Left lobe of liver (tissue), 2 donors: ENCODE data around the gene CFAP99. TPM values are rescaled to one million over a fixed set of nuclear protein-coding genes. Genes with fewer than 3 reads are reported as not detected.

ENCODE experiments used
- ATAC-seq: fragments of 200-7000 bp; cut with Tn5 transposase; one replicate; pipeline ENCODE4 v1.9.1; 2020; ENCODE audit warnings: mild to moderate bottlenecking, moderate library complexity
- DNase-seq: peaks from one replicate; pipeline ENCODE4 v3.0.0-alpha.2; 2020; ENCODE audit warnings: low spot score
- total RNA-seq: library from RNA; stranded (reverse); gene quantifications from one replicate; pipeline ENCODE4 v1.2.1, GENCODE V29; 2021
- donor health status: DM: no; HTN: no; CAD: no; lungs with moderate emphysema.
- donor health status: DM: no; HTN: yes; CAD: no.

The CFAP99 gene
- total RNA-seq, 1 donor from 2014 or later, result 1.3 TPM

GRCh38 chr4:2409381-2409783, 9.4 kb upstream of the CFAP99 start:
- ATAC-seq (no peak), DNase-seq (no peak)

- ATAC-seq, result no peak
- DNase-seq, result no peak
Measured at GRCh38 chr4:2411786-2412510, 6.8 kb upstream of the CFAP99 start.

- no peak for ATAC-seq
- no peak for DNase-seq
Measured at GRCh38 chr4:2412534-2412884, 6.2 kb upstream of the CFAP99 start.

GRCh38 chr4:2412885-2413716, 5.7 kb upstream of the CFAP99 start:
- ATAC-seq, result peak; percentile 63
- DNase-seq, result no peak

GRCh38 chr4:2413821-2414610, 4.7 kb upstream of the CFAP99 start:
- ATAC-seq, result no peak
- no peak for DNase-seq

- ATAC-seq (no peak), DNase-seq (no peak)
Measured at GRCh38 chr4:2415213-2415612, 3.5 kb upstream of the CFAP99 start.

GRCh38 chr4:2415881-2416563, 2.7 kb upstream of the CFAP99 start:
- DNase-seq, result no peak
- ATAC-seq, result no peak

GRCh38 chr4:2416564-2417225, 2.1 kb upstream of the CFAP99 start:
- no peak for ATAC-seq
- DNase-seq, result no peak

- ATAC-seq (no peak), DNase-seq (no peak)
Measured at GRCh38 chr4:2417226-2417764, 1.5 kb upstream of the CFAP99 start.

GRCh38 chr4:2417765-2418649, 748 bp upstream of the CFAP99 start, which contains the start of gene ZFYVE28:
ZFYVE28 (minus strand) TSS chr4:2418645; CDS start chr4:2418323, 322 bp downstream.
- ATAC-seq (no peak), DNase-seq (no peak)

GRCh38 chr4:2419814-2420213, 1.1 kb downstream of the CFAP99 start:
- no peak for ATAC-seq
- no peak for DNase-seq

GRCh38 chr4:2421928-2422327, 3.2 kb downstream of the CFAP99 start:
- ATAC-seq, result no peak
- DNase-seq, result no peak

- ATAC-seq (no peak), DNase-seq (no peak)
Measured at GRCh38 chr4:2423066-2423465, 4.3 kb downstream of the CFAP99 start.

- no peak for DNase-seq
- no peak for ATAC-seq
Measured at GRCh38 chr4:2423695-2424094, 4.9 kb downstream of the CFAP99 start.

- ATAC-seq (no peak), DNase-seq (no peak)
Measured at GRCh38 chr4:2424581-2424980, 5.8 kb downstream of the CFAP99 start.

- ATAC-seq (no peak), DNase-seq (no peak)
Measured at GRCh38 chr4:2425386-2426068, 6.8 kb downstream of the CFAP99 start.

- no peak for ATAC-seq
- DNase-seq, result no peak
Measured at GRCh38 chr4:2426069-2426397, 7.3 kb downstream of the CFAP99 start.

GRCh38 chr4:2426711-2427275, 8.0 kb downstream of the CFAP99 start:
- no peak for ATAC-seq
- DNase-seq, result no peak
